Smooth muscle cell (in vitro differentiated cells): ENCODE results near the gene AP1S3. TPM values are rescaled to one million over a fixed set of nuclear protein-coding genes. Genes with fewer than 3 reads are reported as not detected.

ENCODE experiments used
- DNase-seq: peaks from one replicate; lab custom pipeline; 2025; ENCODE audit not compliant: unreplicated experiment; lab: John Stamatoyannopoulos, UW
- H2AFZ ChIP-seq: fragments of 200-600 bp; sonication (generic); 2 replicates; pipeline ENCODE4 v1.6.0; 2016; ENCODE audit warnings: antibody characterized with exemption, low read depth, mild to moderate bottlenecking
- H3F3A ChIP-seq: fragments of 200-600 bp; sonication (generic); 2 replicates; pipeline ENCODE4 v1.6.0; 2017; ENCODE audit warnings: antibody characterized with exemption, low read depth
- H3K27ac ChIP-seq: fragments of 200-600 bp; sonication (generic); 2 replicates; pipeline ENCODE4 v1.5.1; 2016; ENCODE audit warnings: low read depth, mild to moderate bottlenecking
- H3K27me3 ChIP-seq: fragments of 200-600 bp; sonication (generic); 2 replicates; pipeline ENCODE4 v1.6.1; 2016; ENCODE audit warnings: low read depth, mild to moderate bottlenecking
- H3K36me3 ChIP-seq: fragments of 200-600 bp; sonication (generic); 2 replicates; pipeline ENCODE4 v1.5.1; 2016; ENCODE audit warnings: low read depth
- H3K4me1 ChIP-seq: fragments of 200-600 bp; sonication (generic); 2 replicates; pipeline ENCODE4 v1.5.1; 2016; ENCODE audit warnings: low read depth
- H3K4me2 ChIP-seq: fragments of 200-600 bp; sonication (generic); 2 replicates; pipeline ENCODE4 v1.6.0; 2016; ENCODE audit warnings: mild to moderate bottlenecking
- H3K4me3 ChIP-seq: fragments of 200-600 bp; sonication (generic); 2 replicates; pipeline ENCODE4 v1.5.1; 2016; ENCODE audit warnings: mild to moderate bottlenecking
- H3K79me2 ChIP-seq: fragments of 200-600 bp; sonication (generic); 2 replicates; pipeline ENCODE4 v1.6.0; 2016; ENCODE audit warnings: low read depth, mild to moderate bottlenecking
- H3K9ac ChIP-seq: fragments of 200-600 bp; sonication (generic); 2 replicates; pipeline ENCODE4 v1.6.0; 2016; ENCODE audit warnings: low read depth
- H3K9me3 ChIP-seq: fragments of 200-600 bp; sonication (generic); replicated peaks from 2 replicates; pipeline ENCODE4 v1.5.1; 2016; ENCODE audit warnings: low read depth
- H4K20me1 ChIP-seq: fragments of 200-600 bp; sonication (generic); 2 replicates; pipeline ENCODE4 v1.6.0; 2016; ENCODE audit warnings: low read depth
- WGBS: methylation state at CpG from one replicate; pipeline ENCODE4 v1.1.7; 2016; ENCODE audit warnings: low lambda C conversion rate; 5-methylcytosine and 5-hydroxymethylcytosine counted together
- polyA plus RNA-seq: library from polyadenylated mRNA; unstranded; fragments of >200 nt; fragmentation: Nextera tagmentation; extraction: Ambion mirVana; gene quantifications from 2 replicates; pipeline ENCODE4 v1.2.1, GENCODE V29; 2016
- total RNA-seq: library from RNA; depleted of rRNA; stranded (reverse); fragments of >200 nt; gene quantifications from 2 replicates; pipeline ENCODE4 v1.2.3, GENCODE V29; 2014
- TF ChIP-seq, protein P1 (sequence below): fragments of 200-600 bp; sonication (generic); IDR thresholded peaks from 2 replicates; pipeline ENCODE4 v1.5.1; 2017; ENCODE audit warnings: borderline replicate concordance, mild to moderate bottlenecking, antibody characterized with exemption; ENCODE audit not compliant: insufficient read depth, poor library complexity, severe bottlenecking

Gene AP1S3
- total and polyA plus RNA-seq, 2 experiments from 2014 or later = 1.4 to 11.4 TPM

DNA sequence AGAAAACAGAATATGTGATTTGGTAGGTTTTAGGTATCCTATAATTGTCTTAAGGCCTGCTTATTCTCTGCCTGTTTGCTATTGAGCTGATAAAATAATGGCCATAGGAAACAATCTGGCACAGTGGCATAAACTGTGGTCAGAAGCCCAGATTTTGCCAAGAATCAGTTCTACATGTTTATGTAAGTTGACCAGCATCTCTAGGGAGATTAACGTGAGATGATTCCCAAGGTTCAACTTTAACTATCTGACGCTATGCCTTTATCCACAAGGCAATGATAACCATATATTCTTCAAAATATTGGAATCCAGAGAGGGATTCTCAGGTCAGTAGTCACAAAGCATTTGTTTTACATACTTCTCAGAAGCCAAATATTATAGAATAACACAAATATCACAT is 25.6 kb downstream of the AP1S3 start:
- no peak overlapping the region for H3K9ac ChIP-seq
- no peaks in the 10 kb centered on the region for H3K36me3 ChIP-seq
- TF ChIP-seq, protein P1, sequence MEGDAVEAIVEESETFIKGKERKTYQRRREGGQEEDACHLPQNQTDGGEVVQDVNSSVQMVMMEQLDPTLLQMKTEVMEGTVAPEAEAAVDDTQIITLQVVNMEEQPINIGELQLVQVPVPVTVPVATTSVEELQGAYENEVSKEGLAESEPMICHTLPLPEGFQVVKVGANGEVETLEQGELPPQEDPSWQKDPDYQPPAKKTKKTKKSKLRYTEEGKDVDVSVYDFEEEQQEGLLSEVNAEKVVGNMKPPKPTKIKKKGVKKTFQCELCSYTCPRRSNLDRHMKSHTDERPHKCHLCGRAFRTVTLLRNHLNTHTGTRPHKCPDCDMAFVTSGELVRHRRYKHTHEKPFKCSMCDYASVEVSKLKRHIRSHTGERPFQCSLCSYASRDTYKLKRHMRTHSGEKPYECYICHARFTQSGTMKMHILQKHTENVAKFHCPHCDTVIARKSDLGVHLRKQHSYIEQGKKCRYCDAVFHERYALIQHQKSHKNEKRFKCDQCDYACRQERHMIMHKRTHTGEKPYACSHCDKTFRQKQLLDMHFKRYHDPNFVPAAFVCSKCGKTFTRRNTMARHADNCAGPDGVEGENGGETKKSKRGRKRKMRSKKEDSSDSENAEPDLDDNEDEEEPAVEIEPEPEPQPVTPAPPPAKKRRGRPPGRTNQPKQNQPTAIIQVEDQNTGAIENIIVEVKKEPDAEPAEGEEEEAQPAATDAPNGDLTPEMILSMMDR = no peak
- no peaks in the 10 kb centered on the region for H3K79me2 ChIP-seq
- H2AFZ ChIP-seq = no peak overlapping the region
- no peaks in the 10 kb centered on the region for H4K20me1 ChIP-seq
- H3K27ac ChIP-seq = no peak overlapping the region
- WGBS = 94% methylated on average over 2 of the region's 2 CpGs
- peaks cover 3% of the 10 kb centered on the region for H3F3A ChIP-seq
- no peaks in the 10 kb centered on the region for H3K27me3 ChIP-seq
- no peak overlapping the region for H3K4me2 ChIP-seq
- DNase-seq = no peak
- no peaks in the 10 kb centered on the region for H3K4me1 ChIP-seq
- H3K4me3 ChIP-seq = no peak overlapping the region
- H3K9me3 ChIP-seq = no peaks in the 10 kb centered on the region

DNA sequence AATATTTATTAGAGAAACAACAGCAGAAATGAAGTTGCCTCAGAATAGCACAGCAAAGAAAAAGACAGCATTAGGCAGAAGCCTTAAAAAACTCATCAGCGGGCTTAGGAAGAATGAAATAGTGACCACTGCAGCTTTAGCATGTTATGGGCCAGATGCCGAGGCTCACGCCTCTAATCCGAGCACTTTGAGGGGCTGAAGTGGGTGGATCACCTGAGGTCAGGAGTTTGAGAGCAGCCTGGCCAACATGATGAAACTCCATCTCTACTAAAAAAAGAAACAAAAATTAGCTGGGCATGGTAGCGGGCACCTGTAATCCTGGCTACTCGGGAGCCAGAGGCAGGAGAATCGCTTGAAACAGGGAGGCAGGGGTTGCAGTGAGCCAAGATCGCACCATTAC is 32.4 kb downstream of the AP1S3 start:
- TF ChIP-seq, protein P1 = no peak
- no peaks in the 10 kb centered on the region for H3K36me3 ChIP-seq
- H3K4me1 ChIP-seq = no peaks in the 10 kb centered on the region
- H3K79me2 ChIP-seq = no peaks in the 10 kb centered on the region
- H3K4me2 ChIP-seq = no peak overlapping the region
- DNase-seq = no peak
- no peaks in the 10 kb centered on the region for H4K20me1 ChIP-seq
- H3K27me3 ChIP-seq = no peaks in the 10 kb centered on the region
- H3K9me3 ChIP-seq = no peaks in the 10 kb centered on the region
- H3K27ac ChIP-seq = no peak overlapping the region
- WGBS = 87% methylated on average over 8 of the region's 8 CpGs
- H2AFZ ChIP-seq = no peak overlapping the region
- no peaks in the 10 kb centered on the region for H3F3A ChIP-seq
- no peak overlapping the region for H3K4me3 ChIP-seq
- H3K9ac ChIP-seq = no peak overlapping the region

DNA sequence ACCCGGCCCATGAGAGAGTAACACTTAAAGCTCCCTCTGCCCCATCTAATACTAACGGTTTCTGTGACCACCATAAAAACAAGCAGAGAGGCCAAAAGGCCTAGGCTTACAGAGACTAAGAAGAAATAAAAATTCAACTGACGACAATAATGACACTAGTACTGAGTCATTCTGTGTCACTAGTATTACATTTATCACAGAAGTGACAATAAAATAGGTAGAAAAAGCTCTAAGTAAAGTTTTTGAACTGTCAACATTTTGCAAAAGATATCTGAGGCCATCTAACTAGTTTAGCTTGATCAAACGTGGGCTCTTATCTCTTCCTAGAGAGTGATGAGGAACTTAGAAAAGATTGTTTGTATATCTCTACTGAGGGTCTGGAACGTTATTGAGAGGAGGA is 35.6 kb downstream of the AP1S3 start:
- Histone ChIP-seq H3K79me2 (no peaks in the 10 kb centered on the region), H3K27me3 (no peaks in the 10 kb centered on the region), H3K9ac (no peak overlapping the region), H3K4me2 (no peak overlapping the region), H3K9me3 (no peaks in the 10 kb centered on the region), H3K27ac (no peak overlapping the region), H3K36me3 (no peaks in the 10 kb centered on the region), H4K20me1 (no peaks in the 10 kb centered on the region), H3K4me3 (no peak overlapping the region), H3K4me1 (no peaks in the 10 kb centered on the region), H3F3A (no peaks in the 10 kb centered on the region), H2AFZ (no peak overlapping the region)
- DNase-seq = no peak
- 53% methylated on average over 5 of the region's 5 CpGs for WGBS
- TF ChIP-seq, protein P1 = no peak

DNA sequence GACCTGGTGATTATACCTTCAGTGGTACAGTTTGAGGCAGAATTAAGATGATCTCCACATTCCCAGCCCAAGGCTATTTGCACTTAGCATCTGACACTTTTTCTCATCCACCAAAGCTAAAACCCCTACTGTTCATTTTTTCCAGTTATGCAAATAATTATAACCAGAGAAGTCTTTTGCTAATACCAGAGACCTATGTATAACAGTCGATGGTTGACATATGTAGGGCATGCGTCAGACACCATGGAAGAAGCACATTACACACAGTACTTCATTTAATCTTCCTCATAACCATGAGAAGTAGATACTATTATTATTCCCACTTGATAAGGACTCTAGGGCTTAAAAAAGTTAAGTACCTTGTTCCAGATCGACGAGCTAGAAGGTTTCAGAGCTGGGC is 36.5 kb downstream of the AP1S3 start:
- Histone ChIP-seq H3K27ac (no peak overlapping the region), H2AFZ (no peak overlapping the region), H3F3A (no peaks in the 10 kb centered on the region), H4K20me1 (no peaks in the 10 kb centered on the region), H3K4me3 (no peak overlapping the region), H3K36me3 (no peaks in the 10 kb centered on the region), H3K79me2 (no peaks in the 10 kb centered on the region), H3K9ac (no peak overlapping the region), H3K4me1 (no peaks in the 10 kb centered on the region), H3K27me3 (no peaks in the 10 kb centered on the region), H3K4me2 (no peak overlapping the region), H3K9me3 (no peaks in the 10 kb centered on the region)
- 92% methylated on average over 4 of the region's 4 CpGs for WGBS
- TF ChIP-seq, protein P1 = no peak
- DNase-seq = no peak
